ENCODE results near the gene KPNA6.

DNA sequence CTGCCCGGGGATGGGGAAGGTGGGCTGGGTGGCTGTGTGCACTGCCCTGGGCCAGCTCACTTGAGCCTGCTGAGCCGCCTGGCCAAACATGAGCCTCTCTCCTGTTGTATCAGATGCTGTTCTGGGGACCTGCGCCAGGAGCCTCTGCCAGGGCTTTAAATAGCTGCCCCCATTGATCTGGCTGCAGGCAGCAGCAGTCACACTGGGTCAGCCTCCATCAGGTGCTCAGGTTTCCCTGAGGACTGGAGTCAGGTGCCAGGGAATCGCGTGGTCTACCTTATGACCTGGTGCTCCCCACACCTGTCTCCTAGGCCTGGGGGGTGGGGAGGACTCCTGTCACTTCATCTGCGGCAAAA, 91.8 kb downstream of the KPNA6 start:
- no peak for TF ChIP-seq CTCF (IDR thresholded peaks at IDR 0.05)
- TF ChIP-seq EP300 (IDR thresholded peaks at IDR 0.05; ENCODE audit: borderline replicate concordance in 1 of 2, low read depth in 1 of 2, low read length in 1 of 2): no peak
- no peak for TF ChIP-seq MAX (IDR thresholded peaks at IDR 0.05; ENCODE audit: low read depth)
- TF ChIP-seq POLR2AphosphoS5 (IDR thresholded peaks at IDR 0.05; ENCODE audit: low read depth, low read length): no peak
- TF ChIP-seq SMC3 (IDR thresholded peaks at IDR 0.05; ENCODE audit: low read depth, low read length): no peak
- no peak for TF ChIP-seq EZH2phosphoT487 (IDR thresholded peaks at IDR 0.05; ENCODE audit: borderline replicate concordance, low read depth)
- no peak for TF ChIP-seq TAF1 (IDR thresholded peaks at IDR 0.05; ENCODE audit: borderline replicate concordance, low read depth, low read length)
- TF ChIP-seq TEAD4 (IDR thresholded peaks at IDR 0.05; ENCODE audit: borderline replicate concordance, insufficient read depth): no peak
- TF ChIP-seq GABPA (IDR thresholded peaks at IDR 0.05; ENCODE audit: low read depth): no peak
- TF ChIP-seq, protein P1, sequence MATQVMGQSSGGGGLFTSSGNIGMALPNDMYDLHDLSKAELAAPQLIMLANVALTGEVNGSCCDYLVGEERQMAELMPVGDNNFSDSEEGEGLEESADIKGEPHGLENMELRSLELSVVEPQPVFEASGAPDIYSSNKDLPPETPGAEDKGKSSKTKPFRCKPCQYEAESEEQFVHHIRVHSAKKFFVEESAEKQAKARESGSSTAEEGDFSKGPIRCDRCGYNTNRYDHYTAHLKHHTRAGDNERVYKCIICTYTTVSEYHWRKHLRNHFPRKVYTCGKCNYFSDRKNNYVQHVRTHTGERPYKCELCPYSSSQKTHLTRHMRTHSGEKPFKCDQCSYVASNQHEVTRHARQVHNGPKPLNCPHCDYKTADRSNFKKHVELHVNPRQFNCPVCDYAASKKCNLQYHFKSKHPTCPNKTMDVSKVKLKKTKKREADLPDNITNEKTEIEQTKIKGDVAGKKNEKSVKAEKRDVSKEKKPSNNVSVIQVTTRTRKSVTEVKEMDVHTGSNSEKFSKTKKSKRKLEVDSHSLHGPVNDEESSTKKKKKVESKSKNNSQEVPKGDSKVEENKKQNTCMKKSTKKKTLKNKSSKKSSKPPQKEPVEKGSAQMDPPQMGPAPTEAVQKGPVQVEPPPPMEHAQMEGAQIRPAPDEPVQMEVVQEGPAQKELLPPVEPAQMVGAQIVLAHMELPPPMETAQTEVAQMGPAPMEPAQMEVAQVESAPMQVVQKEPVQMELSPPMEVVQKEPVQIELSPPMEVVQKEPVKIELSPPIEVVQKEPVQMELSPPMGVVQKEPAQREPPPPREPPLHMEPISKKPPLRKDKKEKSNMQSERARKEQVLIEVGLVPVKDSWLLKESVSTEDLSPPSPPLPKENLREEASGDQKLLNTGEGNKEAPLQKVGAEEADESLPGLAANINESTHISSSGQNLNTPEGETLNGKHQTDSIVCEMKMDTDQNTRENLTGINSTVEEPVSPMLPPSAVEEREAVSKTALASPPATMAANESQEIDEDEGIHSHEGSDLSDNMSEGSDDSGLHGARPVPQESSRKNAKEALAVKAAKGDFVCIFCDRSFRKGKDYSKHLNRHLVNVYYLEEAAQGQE (IDR thresholded peaks at IDR 0.05; ENCODE audit: low read depth, low read length): no peak
- no peak for TF ChIP-seq FOSL2 (IDR thresholded peaks at IDR 0.05; ENCODE audit: borderline replicate concordance, low read depth)
- TF ChIP-seq YY1 (IDR thresholded peaks at IDR 0.05; ENCODE audit: low read depth): no peak
